ENCODE data around the gene DHRS11.

Gene DHRS11

GRCh38 chr17:36650096-36650775 lies 58.6 kb downstream of the DHRS11 start:
- no peak for DNase-seq (ENCODE audit: low read depth in 3 of 3, low spot score in 1 of 3)

Data from stimulated activated CD4-positive, alpha-beta T cell treated with anti-CD3 and anti-CD28 coated beads, TNF-alpha, amount 100 ng/mL, for 1 hour (primary cell).